HG02852 (cell line): ENCODE results near the gene SLC47A2.

ENCODE experiments used
- ATAC-seq: cut with Tn5 transposase; IDR thresholded peaks from one replicate; pipeline ENCODE4 v1.9.1; 2021; ENCODE audit warnings: mild to moderate bottlenecking, moderate library complexity; ENCODE audit not compliant: unreplicated experiment

Gene SLC47A2

GRCh38 chr17:19729900-19730299 is 13.5 kb upstream of the SLC47A2 start:
- no peak for ATAC-seq

GRCh38 chr17:19728084-19728495 is 11.7 kb upstream of the SLC47A2 start:
- no peak for ATAC-seq

GRCh38 chr17:19727501-19728078 is 11.2 kb upstream of the SLC47A2 start:
- no peak for ATAC-seq

- no peak for ATAC-seq
Observed at GRCh38 chr17:19726631-19727376, 10.4 kb upstream of the SLC47A2 start.

GRCh38 chr17:19725486-19725885 is 9.1 kb upstream of the SLC47A2 start:
- no peak for ATAC-seq

- no peak for ATAC-seq
Observed at GRCh38 chr17:19724501-19725420, 8.4 kb upstream of the SLC47A2 start.

GRCh38 chr17:19723964-19724363 is 7.6 kb upstream of the SLC47A2 start:
- no peak for ATAC-seq

GRCh38 chr17:19720631-19721426 is 4.4 kb upstream of the SLC47A2 start:
- no peak for ATAC-seq

GRCh38 chr17:19720210-19720475 is 3.8 kb upstream of the SLC47A2 start:
- no peak for ATAC-seq

- ATAC-seq: no peak
Observed at GRCh38 chr17:19719355-19720209, 3.2 kb upstream of the SLC47A2 start.

- no peak for ATAC-seq
Observed at GRCh38 chr17:19718613-19719354, 2.4 kb upstream of the SLC47A2 start.

GRCh38 chr17:19718041-19718612 is 1.7 kb upstream of the SLC47A2 start:
- no peak for ATAC-seq

GRCh38 chr17:19717411-19717908 is 1.1 kb upstream of the SLC47A2 start:
- no peak for ATAC-seq

GRCh38 chr17:19717031-19717360 is 612 bp upstream of the SLC47A2 start:
- ATAC-seq: no peak

- no peak for ATAC-seq
Observed at GRCh38 chr17:19714542-19715411, 1.6 kb downstream of the SLC47A2 start.

- no peak for ATAC-seq
Observed at GRCh38 chr17:19713901-19714361, 2.5 kb downstream of the SLC47A2 start.

GRCh38 chr17:19713462-19713861 is 2.9 kb downstream of the SLC47A2 start:
- no peak for ATAC-seq

- ATAC-seq: no peak
Observed at GRCh38 chr17:19712436-19713004, 3.9 kb downstream of the SLC47A2 start.
